DMS114 treated with DMSO at 0.1 percent for 48 hours (cell line): ENCODE measurements around the gene STARD3.

Experiments used
- DNase-seq: peaks from one replicate; lab custom pipeline; 2025; ENCODE audit not compliant: unreplicated experiment; lab: John Stamatoyannopoulos, UW

The STARD3 gene

GRCh38 chr17:39669897-39670735 is 33.2 kb downstream of the STARD3 start:
- DNase-seq: no peak

DNA sequence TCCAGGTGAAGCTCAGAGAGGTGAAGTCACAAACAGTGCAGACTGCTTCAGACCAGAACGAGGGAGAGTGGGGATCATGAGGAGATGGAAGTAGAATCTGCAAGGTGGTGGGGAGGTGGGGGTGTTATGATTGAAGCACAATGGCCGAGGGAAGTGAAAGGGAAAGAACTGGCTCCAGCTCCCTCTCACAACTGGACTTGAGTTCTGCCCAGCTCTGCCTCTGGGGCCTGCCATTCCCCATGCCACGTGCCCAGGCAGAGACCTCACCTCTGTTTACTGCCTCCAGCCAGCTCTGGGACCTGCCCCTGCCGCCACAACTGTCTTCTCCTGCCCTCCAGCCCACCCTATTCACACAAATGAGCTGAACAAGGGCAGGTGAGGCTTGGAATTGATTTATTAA is 33.8 kb downstream of the STARD3 start:
- DNase-seq: no peak

DNA sequence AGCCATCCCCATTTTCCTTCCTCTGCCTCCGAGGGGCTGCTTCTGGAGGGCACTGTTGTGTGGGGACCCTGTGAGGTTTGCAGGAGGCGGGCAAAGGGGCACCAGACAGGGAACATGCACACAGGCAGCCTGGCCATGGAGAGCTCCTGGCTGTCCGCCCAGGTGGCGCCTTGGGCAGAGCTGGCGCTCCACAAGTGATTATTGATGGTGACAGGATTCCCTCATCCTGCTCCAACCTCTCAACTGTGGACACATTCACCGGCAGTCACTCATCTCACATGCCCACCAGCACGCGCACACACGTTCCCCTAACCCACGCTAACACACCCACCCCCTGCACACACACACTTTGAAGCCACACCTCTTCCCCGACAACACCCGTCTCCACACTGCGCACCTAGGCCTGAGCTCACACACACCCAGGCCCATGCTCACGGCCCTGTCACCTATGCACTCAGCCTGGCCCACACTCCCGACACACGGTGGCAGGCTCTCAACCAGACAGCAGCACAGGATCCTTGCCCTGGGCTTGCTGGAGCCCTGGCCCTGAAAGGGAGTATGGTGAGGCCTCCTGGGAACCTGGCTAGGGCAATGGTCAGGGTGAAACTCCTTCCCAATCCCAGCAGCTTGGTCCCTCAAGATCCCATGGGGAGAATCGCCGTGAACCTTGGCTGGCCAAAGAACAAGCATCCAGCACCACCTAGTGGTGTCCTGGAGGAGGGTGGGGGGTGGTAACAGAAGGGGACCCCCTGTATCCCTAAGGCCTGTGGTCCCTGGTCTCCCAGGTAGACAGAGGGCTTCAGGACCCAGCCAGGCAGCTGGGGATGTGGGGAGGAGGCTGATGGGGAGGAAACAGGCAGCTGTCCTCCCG is 34.9 kb downstream of the STARD3 start:
- DNase-seq: peak; percentile 18

- no peak for DNase-seq
Measured at GRCh38 chr17:39672522-39673334, 35.8 kb downstream of the STARD3 start.

DNA sequence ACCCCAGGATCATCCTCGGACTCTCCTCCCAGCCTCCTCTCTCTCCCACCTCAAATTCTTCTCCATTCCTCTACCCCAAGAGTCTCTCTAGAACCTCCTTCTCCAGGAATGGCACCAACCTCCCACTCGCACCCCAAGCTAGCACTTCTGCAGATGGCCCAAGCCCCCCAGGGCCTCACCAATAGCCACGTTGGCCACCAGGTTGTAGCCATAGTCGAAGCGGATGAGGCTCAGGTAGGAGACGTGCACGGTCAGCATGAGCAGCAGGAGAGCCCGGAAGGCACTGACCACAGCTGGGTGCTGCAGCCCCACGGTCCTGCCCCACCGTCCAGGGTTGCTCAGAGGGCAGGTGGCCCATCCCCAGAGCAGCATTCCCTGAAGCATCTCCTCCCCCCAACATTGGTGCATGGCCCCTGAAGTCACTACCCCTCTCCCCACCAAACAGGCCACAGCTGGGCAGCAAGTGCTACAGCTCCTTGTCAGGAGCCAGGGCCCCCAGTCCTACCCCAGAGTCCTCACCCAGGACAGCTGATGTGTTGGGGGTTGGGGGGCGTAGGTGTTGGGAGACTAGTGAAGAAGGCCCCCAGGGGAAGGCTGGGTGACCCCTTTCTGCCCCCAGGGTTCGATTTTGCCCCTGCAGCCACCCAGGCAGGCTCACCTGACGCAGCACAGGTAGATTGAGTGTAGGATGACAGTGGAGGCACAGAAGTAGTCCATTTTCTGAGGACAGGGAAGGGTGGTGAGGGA is 36.6 kb downstream of the STARD3 start:
- DNase-seq: no peak

DNA sequence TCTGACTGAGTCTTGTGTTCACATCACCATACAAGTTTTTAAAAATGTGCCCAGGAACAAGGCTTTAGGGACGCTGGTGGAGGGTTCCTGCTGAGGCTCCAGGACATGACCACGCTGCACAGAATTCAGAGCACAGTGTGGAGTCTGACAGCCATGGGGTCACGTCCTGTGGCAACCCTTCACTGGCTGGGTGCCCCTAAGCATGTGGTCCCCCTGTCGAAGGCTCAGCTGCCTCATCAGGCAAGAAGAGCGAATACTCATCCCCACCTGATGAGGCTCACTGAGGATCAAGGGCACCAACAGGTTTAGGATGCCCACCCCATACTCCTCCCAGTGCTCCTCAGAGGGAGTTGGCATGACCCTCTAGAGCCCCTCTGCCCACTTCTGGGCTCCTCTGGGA is 37.2 kb downstream of the STARD3 start:
- no peak for DNase-seq

DNA sequence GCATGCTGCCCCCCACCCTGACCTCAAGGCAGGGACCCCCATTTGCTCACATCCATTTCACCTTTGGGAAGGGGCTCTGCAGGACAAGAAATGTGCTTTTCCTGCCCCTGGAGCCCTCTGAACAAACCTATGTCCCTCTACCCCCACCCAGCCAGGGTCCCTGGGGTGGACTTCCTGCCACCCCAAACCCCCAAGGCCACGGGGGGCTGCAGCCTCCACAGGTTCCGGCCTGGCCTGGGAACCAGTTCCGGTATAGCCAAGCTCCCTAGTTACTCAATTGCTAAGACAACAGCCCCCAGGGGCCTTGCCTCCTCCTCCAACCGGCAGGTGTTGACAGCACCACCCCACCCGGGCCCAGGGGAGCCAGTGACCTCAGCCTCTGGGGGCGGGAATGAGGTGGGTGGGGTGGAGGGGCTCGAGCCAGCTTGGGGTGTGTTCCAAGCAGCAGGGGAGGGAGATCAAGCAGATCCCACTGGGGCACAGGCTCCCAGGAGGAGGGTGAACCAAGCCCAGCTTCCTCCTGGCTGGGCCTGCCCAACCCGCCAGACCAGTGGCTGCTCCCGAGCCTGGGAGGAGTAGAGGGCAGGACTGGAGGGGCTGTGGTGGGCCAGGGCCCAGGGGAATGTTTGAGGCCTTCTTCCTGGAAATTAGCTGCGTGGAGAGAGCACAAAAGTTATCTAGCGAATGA is 37.9 kb downstream of the STARD3 start:
- DNase-seq: no peak

DNA sequence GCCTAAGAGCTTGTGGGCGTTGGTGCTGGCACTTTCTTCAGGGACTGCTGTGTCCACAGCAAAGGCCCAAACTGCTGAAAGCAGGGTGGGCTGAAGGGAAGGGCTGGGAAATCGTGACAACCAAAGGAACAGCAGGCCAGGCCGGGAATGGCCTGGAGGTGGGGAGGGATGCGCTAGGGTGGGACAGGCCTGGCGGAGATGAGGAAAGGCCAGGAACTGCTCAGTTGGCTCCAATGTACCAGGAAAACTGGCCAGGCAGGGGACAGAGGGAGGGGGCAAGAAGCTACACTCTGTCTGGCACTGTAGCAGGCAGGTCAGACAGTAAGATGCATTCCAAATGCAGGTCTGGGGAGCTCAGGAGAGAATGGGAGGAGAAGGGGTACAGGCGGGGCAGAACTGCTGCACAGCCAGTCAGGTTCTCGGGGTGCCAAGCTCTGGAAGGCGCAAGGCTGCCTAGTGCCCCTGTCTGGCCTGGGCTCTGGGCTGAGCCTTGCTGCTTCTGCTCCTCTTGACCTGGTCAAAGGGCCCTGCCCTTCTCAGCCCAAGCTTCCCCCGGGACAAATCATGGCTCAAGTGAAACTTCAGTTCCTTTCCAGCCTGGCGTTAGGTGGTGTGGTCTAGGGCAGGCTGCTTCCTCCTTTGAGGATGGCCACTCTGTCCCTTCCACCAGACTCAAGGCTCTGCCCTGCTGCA is 38.6 kb downstream of the STARD3 start:
- no peak for DNase-seq

- DNase-seq: no peak
Measured at GRCh38 chr17:39676198-39676819, 39.4 kb downstream of the STARD3 start.

GRCh38 chr17:39677072-39677471 is 40.1 kb downstream of the STARD3 start:
- DNase-seq: no peak

DNA sequence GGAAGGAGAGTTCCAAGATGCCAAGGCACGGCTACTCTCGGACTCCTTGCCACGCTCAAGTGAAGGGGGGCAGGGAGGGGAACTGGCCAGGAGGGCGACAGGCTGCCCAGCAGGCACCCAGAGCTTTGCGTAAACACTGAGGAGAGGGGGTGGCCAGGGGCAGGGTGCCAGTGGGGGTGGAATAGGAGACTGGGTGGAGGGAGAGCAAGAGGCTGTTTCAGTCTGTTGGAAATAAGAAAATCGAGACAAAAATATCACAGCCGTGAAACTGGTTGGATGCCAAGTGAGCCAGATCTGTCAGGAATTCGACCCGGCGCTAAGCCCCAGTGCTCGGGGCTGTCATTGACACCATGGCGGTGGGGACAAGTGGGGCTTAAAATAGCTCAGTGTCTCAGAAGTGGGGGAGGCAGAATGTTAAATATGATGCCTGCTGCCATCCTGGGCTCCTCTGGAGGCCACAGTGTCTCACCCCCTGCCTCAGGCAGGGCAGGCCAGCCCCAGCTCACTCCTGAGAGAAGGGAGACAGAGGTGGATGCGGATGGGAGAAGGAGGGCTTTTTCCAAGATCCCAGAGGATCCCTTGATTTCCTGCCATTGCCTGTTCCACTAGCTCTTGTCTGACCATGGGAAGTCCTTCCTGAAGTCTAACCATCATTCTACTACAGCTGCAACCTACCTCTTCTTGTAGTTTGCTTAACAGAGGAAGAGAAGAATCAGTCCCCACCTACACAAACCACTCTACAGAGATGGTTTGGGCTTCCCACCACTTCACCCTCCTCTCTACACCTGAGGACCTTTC is 40.8 kb downstream of the STARD3 start:
- no peak for DNase-seq

GRCh38 chr17:39678340-39679116 is 41.6 kb downstream of the STARD3 start:
- no peak for DNase-seq

GRCh38 chr17:39679521-39680192 is 42.7 kb downstream of the STARD3 start:
- no peak for DNase-seq

DNA sequence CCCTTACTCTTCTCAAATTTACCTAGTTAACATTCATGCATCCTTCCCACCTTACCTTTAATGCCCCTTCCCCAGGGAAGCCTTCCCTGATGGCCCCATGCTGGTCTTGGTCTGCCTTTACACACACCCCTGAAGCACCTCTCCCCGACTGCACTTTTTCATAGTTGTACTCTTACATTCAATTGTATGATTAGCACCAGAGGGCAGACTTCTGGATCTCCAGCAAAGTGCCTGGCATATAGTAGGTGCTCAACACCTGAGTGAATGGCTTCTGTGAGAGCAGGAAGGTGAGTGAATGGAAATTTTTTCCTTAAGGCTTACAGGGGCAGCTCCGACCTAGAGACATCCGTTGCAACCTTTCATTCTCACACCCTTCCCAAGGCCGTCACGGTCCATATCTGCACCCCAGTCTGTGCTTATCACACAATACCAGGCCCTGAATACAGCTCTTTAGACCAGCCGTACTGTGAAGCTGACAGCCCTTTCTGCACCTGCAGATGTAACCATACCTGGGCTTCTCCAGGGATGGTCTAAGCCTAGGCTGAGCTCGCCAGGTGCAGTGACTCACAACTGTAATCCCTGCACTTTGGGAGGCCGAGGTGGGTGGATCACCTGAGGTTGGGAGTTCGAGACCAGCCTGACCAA is 46.5 kb downstream of the STARD3 start:
- no peak for DNase-seq

- no peak for DNase-seq
Measured at GRCh38 chr17:39684369-39685192, 47.6 kb downstream of the STARD3 start.
